ENCODE data around the gene RAB30.

The RAB30 gene

GRCh38 chr11:83014951-83015350 is 56.7 kb downstream of the RAB30 start:
- H3K27ac ChIP-seq = no peak overlapping the region
- TF ChIP-seq ZFX (IDR thresholded peaks at IDR 0.05) (no peak), CTCF (conservative IDR thresholded peaks at IDR 0.05) (no peak)

- no peak overlapping the region for H3K27ac ChIP-seq
Observed at GRCh38 chr11:83012168-83013067, 59.3 kb downstream of the RAB30 start.

DNA sequence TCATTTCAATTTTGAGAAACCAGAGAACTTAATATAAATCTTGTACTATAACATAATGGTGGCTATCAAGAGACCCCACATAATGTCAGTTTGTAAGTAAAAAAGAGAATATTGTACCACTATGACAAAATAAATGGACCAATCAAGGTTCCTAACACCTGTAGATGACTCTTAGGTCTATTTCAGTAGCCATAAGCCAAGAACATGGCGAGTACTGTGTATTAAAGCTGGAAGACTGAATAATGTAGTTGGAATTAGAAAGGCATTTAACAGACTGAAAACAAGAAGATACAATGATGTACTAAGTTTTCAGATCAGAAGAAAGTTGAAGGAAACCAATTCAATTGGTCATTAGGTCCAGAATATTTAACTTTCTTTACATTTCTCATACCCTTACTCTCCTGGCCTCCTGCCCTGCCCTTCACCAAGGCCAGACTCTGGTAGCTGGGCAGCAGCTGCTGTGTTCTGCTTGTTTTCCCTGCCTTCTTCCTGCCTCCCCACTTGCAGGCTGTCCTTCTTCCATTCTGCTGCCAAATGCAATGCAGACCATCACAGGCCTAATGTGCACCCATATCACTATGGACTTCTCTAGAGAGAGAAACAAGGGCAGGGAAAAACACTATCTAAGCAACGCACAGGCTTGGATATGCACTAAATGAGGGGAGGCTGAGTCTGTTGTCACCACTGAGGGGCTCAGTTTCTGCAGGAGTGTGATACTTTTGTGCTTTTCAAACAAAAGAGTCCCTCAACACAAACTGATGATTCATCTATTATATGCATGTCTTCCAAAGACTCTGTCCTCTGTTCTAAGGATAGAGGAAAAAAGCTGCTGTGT is 60.1 kb downstream of the RAB30 start:
- H3K27ac ChIP-seq = no peak overlapping the region
- TF ChIP-seq ZFX (IDR thresholded peaks at IDR 0.05) = no peak
- TF ChIP-seq CTCF (conservative IDR thresholded peaks at IDR 0.05) = no peak

More at GRCh38 chr11:83012168-83013067, 59.3 kb downstream of the RAB30 start:
- TF ChIP-seq CTCF (conservative IDR thresholded peaks at IDR 0.05) = no peak
- TF ChIP-seq ZFX (IDR thresholded peaks at IDR 0.05) = no peak

DNA sequence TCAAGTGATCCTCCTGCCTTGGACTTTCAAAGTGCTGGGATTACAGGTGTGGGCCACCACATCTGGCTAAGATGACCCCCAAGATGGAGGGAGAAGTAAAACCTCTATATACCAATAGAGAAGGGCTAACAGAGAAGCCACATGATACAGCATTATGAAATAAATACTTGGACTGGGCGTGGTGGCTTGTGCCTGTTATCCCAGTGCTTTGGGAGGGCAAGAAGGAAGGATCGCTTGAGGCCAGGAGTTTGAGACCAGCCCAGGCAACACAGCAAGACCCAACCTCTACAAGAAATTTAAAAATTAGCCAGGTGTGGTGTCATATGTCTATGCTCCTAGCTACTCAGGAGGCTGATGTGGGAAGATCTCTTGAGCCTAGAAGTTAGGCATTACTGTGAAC is 61.7 kb downstream of the RAB30 start:
- TF ChIP-seq ZFX (IDR thresholded peaks at IDR 0.05) (no peak), CTCF (conservative IDR thresholded peaks at IDR 0.05) (no peak)
- no peak overlapping the region for H3K27ac ChIP-seq

GRCh38 chr11:83009136-83009535 is 62.6 kb downstream of the RAB30 start:
- H3K27ac ChIP-seq = peak overlapping the region; percentile 92

DNA sequence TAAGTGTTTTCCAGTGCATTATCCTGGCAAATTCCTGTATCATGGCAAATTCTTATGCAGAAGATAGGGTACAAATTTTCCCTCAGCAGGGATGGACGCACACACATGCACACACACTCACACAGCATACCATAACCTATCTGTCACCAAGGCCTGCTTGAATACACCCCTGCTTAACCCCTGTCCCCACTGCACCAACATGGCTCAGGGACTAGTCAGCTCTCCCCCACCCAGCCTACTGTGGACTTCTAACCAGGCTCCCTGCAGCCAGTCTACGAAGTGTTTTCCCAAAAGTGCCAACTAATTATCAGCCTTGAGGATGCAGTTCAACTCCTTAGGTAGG is 63.1 kb downstream of the RAB30 start:
- peak overlapping the region; percentile 92 for H3K27ac ChIP-seq
- no peak for TF ChIP-seq ZFX (IDR thresholded peaks at IDR 0.05)
- TF ChIP-seq CTCF (conservative IDR thresholded peaks at IDR 0.05) = no peak

DNA sequence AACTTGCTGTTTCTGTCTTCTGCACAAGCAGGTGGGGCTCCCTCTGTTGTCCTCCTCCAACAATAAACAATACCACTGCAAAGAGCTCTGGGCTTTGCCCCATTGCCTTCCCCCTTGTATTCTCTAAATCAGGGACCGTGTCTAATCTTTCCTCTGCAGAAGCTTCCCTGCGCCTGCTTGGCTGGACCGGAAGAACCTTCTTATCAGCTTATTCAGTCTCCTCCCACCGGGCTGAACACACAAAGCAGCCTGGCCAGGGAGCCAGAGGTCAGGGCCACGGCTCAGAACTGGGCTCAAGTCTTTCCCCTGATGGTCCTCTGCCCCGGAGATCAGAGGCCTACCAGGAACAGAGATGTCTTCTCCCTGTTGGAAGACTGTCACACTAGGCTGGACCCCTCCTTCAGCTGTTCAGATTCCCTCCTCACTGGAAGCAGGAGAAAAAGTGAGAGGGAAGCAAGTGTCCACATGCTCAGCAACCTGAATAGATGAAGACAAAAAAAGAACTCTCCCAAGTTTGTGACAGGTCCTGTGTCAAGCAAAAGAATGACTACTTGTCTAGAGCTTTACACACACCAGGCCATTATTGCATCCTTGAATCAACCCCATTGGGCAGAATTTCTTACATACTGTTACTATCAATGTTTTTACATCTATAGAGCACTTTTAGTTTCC is 63.7 kb downstream of the RAB30 start:
- TF ChIP-seq CTCF (conservative IDR thresholded peaks at IDR 0.05) (no peak), ZFX (IDR thresholded peaks at IDR 0.05) (peak; percentile 28; the same call in 1 of the 2 replicates)
- H3K27ac ChIP-seq = peak overlapping the region; percentile 92

All from C4-2B (cell line).